Neural cell (in vitro differentiated cells): Measurements from ENCODE around the gene ASB1. TPM values are rescaled to one million over a fixed set of nuclear protein-coding genes. Genes with fewer than 3 reads are reported as not detected.

Experiments used
- H2AFZ ChIP-seq: fragments of 200-600, 300-800 bp; sonication (generic), shearing (Covaris generic); 2 replicates; pipeline ENCODE4 v1.6.0; 2014; ENCODE audit warnings: low read depth, mild to moderate bottlenecking, antibody characterized with exemption, low read length, moderate library complexity
- H3F3A ChIP-seq: fragments of 200-600 bp; shearing (Covaris generic); 2 replicates; pipeline ENCODE4 v1.6.1; 2016; ENCODE audit warnings: mild to moderate bottlenecking, moderate library complexity, mixed read lengths, antibody characterized with exemption, low read length; ENCODE audit not compliant: insufficient read depth, poor library complexity, severe bottlenecking
- H3K27ac ChIP-seq: fragments of 200-600, 300-800 bp; sonication (generic), shearing (Covaris generic); 2 replicates; pipeline ENCODE4 v1.5.1; 2014; ENCODE audit warnings: mild to moderate bottlenecking, low read length, moderate library complexity
- H3K27me3 ChIP-seq: fragments of 300-800, 200-600 bp; sonication (generic), shearing (Covaris generic); 2 replicates; pipeline ENCODE4 v1.6.0; 2014; ENCODE audit warnings: mild to moderate bottlenecking, low read depth, low read length, moderate library complexity; ENCODE audit not compliant: insufficient read depth
- H3K36me3 ChIP-seq: fragments of 300-800, 200-600 bp; sonication (generic), shearing (Covaris generic); 2 replicates; pipeline ENCODE4 v1.5.1; 2014; ENCODE audit warnings: mild to moderate bottlenecking, antibody characterized with exemption, low read length, moderate library complexity; ENCODE audit not compliant: insufficient read depth
- H3K4me2 ChIP-seq: fragments of 300-800, 200-600 bp; sonication (generic), shearing (Covaris generic); 2 replicates; pipeline ENCODE4 v1.6.0; 2014; ENCODE audit warnings: mild to moderate bottlenecking, low read length
- H3K4me3 ChIP-seq: fragments of 300-800, 200-600 bp; sonication (generic), shearing (Covaris generic); 2 replicates; pipeline ENCODE4 v1.5.1; 2014; ENCODE audit warnings: mild to moderate bottlenecking, low read length, moderate library complexity
- H3K79me2 ChIP-seq: fragments of 200-600 bp; shearing (Covaris generic); replicated peaks from 2 replicates; pipeline ENCODE4 v1.6.0; 2014; ENCODE audit warnings: mild to moderate bottlenecking, low read length, moderate library complexity; ENCODE audit not compliant: insufficient read depth
- H3K9ac ChIP-seq: fragments of 300-800, 200-600 bp; sonication (generic), shearing (Covaris generic); 2 replicates; pipeline ENCODE4 v1.6.1; 2016; ENCODE audit warnings: mild to moderate bottlenecking, low read length, mixed read lengths
- H3K9me2 ChIP-seq: fragments of 200-600 bp; shearing (Covaris generic); 2 replicates; pipeline ENCODE4 v1.6.1; 2016; ENCODE audit warnings: mild to moderate bottlenecking, low read length, mixed read lengths; ENCODE audit not compliant: insufficient read depth
- H3K9me3 ChIP-seq: fragments of 200-600, 300-800 bp; sonication (generic), shearing (Covaris generic); 2 replicates; pipeline ENCODE4 v1.6.1; 2016; ENCODE audit warnings: mild to moderate bottlenecking, mixed run types, low read length, moderate library complexity, mixed read lengths
- H4K20me1 ChIP-seq: fragments of 200-600 bp; shearing (Covaris generic); 2 replicates; pipeline ENCODE4 v1.6.1; 2016; ENCODE audit warnings: mild to moderate bottlenecking, mixed run types; ENCODE audit not compliant: insufficient read depth
- CTCF ChIP-seq: fragments of 450-650 bp; IDR thresholded peaks from 2 replicates; pipeline ENCODE4 v1.5.1; 2014; ENCODE audit warnings: antibody characterized with exemption, mild to moderate bottlenecking, moderate library complexity; ENCODE audit not compliant: poor library complexity, severe bottlenecking
- EP300 ChIP-seq: fragments of 450-650 bp; conservative IDR thresholded peaks from 2 replicates; pipeline ENCODE4 v1.6.1; 2014; ENCODE audit warnings: antibody characterized with exemption, mild to moderate bottlenecking, moderate library complexity; ENCODE audit not compliant: poor library complexity, severe bottlenecking
- EZH2 ChIP-seq: fragments of 200-600, 300-800 bp; shearing (Covaris generic), sonication (generic); IDR thresholded peaks from 2 replicates; pipeline ENCODE4 v1.6.1; 2014; ENCODE audit warnings: antibody characterized with exemption, low read length, borderline replicate concordance, mild to moderate bottlenecking; ENCODE audit not compliant: insufficient read depth, poor library complexity, severe bottlenecking
- MXI1 ChIP-seq: fragments of 450-650 bp; conservative IDR thresholded peaks from 2 replicates; pipeline ENCODE4 v1.6.1; 2014; ENCODE audit warnings: antibody characterized with exemption, mild to moderate bottlenecking; ENCODE audit not compliant: poor library complexity, severe bottlenecking
- POLR2AphosphoS5 ChIP-seq: IDR thresholded peaks from 2 replicates; pipeline ENCODE4 v1.6.1; 2012
- RAD21 ChIP-seq: fragments of 450-650 bp; conservative IDR thresholded peaks from 2 replicates; pipeline ENCODE4 v1.6.1; 2014; ENCODE audit warnings: antibody characterized with exemption, mild to moderate bottlenecking, moderate library complexity
- REST ChIP-seq: IDR thresholded peaks from 2 replicates; pipeline ENCODE4 v1.6.1; 2012; ENCODE audit warnings: borderline replicate concordance
- SMC3 ChIP-seq: fragments of 450-650 bp; conservative IDR thresholded peaks from 2 replicates; pipeline ENCODE4 v1.6.1; 2014; ENCODE audit warnings: antibody characterized with exemption, mild to moderate bottlenecking, moderate library complexity; ENCODE audit not compliant: poor library complexity
- TAF1 ChIP-seq: IDR thresholded peaks from 2 replicates; pipeline ENCODE4 v1.6.1; 2012; ENCODE audit warnings: low read depth
- polyA plus RNA-seq: library from polyadenylated mRNA; depleted of rRNA; stranded (reverse); fragments of >200 nt; gene quantifications from 2 replicates; pipeline ENCODE4 v1.2.3, GENCODE V29; 2014

The ASB1 gene
- polyA plus RNA-seq, 1 donor from 2014 or later, result 13.7 TPM

GRCh38 chr2:238383743-238384380 is 42.9 kb upstream of the ASB1 start:
- Histone ChIP-seq H3K9me3 (no peaks in the 10 kb centered on the region), H3K36me3 (no peaks in the 10 kb centered on the region), H3K4me3 (no peak overlapping the region), H3K9ac (no peak overlapping the region), H4K20me1 (no peaks in the 10 kb centered on the region), H3K27ac (no peak overlapping the region), H3K79me2 (no peaks in the 10 kb centered on the region), H3K4me2 (no peak overlapping the region), H3K27me3 (no peaks in the 10 kb centered on the region), H3K9me2 (no peaks in the 10 kb centered on the region), H2AFZ (no peak overlapping the region), H3F3A (no peaks in the 10 kb centered on the region)
- TF ChIP-seq POLR2AphosphoS5, result no peak
- no peak for TF ChIP-seq SMC3
- TF ChIP-seq TAF1, result no peak
- TF ChIP-seq CTCF, result no peak
- TF ChIP-seq MXI1, result no peak
- TF ChIP-seq EP300, result no peak
- no peak for TF ChIP-seq REST
- no peak for TF ChIP-seq RAD21
- TF ChIP-seq EZH2, result no peak

- Histone ChIP-seq H3K9ac (no peak overlapping the region), H3K9me2 (no peaks in the 10 kb centered on the region), H3K79me2 (no peaks in the 10 kb centered on the region), H3F3A (no peaks in the 10 kb centered on the region), H3K4me2 (no peak overlapping the region), H3K36me3 (no peaks in the 10 kb centered on the region), H4K20me1 (no peaks in the 10 kb centered on the region), H3K9me3 (no peaks in the 10 kb centered on the region), H3K27me3 (no peaks in the 10 kb centered on the region), H2AFZ (no peak overlapping the region), H3K27ac (no peak overlapping the region), H3K4me3 (no peak overlapping the region)
- TF ChIP-seq REST (no peak), SMC3 (no peak), CTCF (no peak), RAD21 (no peak), MXI1 (no peak), TAF1 (no peak), EZH2 (no peak), POLR2AphosphoS5 (no peak), EP300 (no peak)
Measured at GRCh38 chr2:238387332-238387731, 39.4 kb upstream of the ASB1 start.
